GM12891 (cell line): ENCODE results near the gene DMXL2.
A peak's percentile ranks its signal among the peaks of the same experiment; 100 is the strongest.

Experiments used
- DNase-seq: peaks from one replicate; pipeline ENCODE4 v3.0.0; 2011; ENCODE audit warnings: low spot score; ENCODE audit not compliant: insufficient read length
- FAIRE-seq: peaks from 2 replicates; lab custom pipeline; 2011; peaks lifted over from hg19 to GRCh38; lab: Jason Lieb, UNC
- PAX5 ChIP-seq: IDR thresholded peaks from 2 replicates; pipeline ENCODE4 v1.6.1; 2011; ENCODE audit warnings: low read length, moderate library complexity, mild to moderate bottlenecking; ENCODE audit not compliant: insufficient read depth, severe bottlenecking
- POLR2A ChIP-seq: IDR thresholded peaks from 2 replicates; pipeline ENCODE4 v1.6.1; 2011; ENCODE audit warnings: low read depth, low read length, control low read depth
- POLR2AphosphoS5 ChIP-seq: IDR thresholded peaks from 2 replicates; pipeline ENCODE4 v1.6.1; 2011; ENCODE audit warnings: low read depth, low read length, control low read depth
- POU2F2 ChIP-seq: IDR thresholded peaks from 2 replicates; pipeline ENCODE4 v1.6.1; 2011; ENCODE audit warnings: low read depth, mild to moderate bottlenecking, control low read depth, low read length, moderate library complexity
- SPI1 ChIP-seq: IDR thresholded peaks from 2 replicates; pipeline ENCODE4 v1.6.1; 2011; ENCODE audit warnings: low read depth, low read length, control low read depth
- TAF1 ChIP-seq: IDR thresholded peaks from 2 replicates; pipeline ENCODE4 v1.6.1; 2011; ENCODE audit warnings: low read depth, low read length, control low read depth

The DMXL2 gene

GRCh38 chr15:51589881-51590568, 32.5 kb downstream of the DMXL2 start:
- FAIRE-seq (no peak), DNase-seq (no peak)
- TF ChIP-seq PAX5 (no peak), SPI1 (peak; percentile 90)

- no peak for FAIRE-seq
- TF ChIP-seq PAX5 = no peak
- TF ChIP-seq POLR2AphosphoS5 = no peak
- no peak for DNase-seq
These were observed 33.6 kb downstream of the DMXL2 start for GRCh38 chr15:51588966-51589365.

- DNase-seq (no peak), FAIRE-seq (no peak)
- no peak for TF ChIP-seq POU2F2
- TF ChIP-seq SPI1 = no peak
- TF ChIP-seq POLR2A = no peak
- no peak for TF ChIP-seq PAX5
These were observed 36.6 kb downstream of the DMXL2 start for GRCh38 chr15:51585986-51586385.

- TF ChIP-seq PAX5 = no peak
- TF ChIP-seq POLR2AphosphoS5 = no peak
- TF ChIP-seq TAF1 = no peak
- TF ChIP-seq POLR2A = no peak
- no peak for TF ChIP-seq SPI1
- no peak for TF ChIP-seq POU2F2
- no peak for FAIRE-seq
- DNase-seq = no peak
These were observed 41.6 kb downstream of the DMXL2 start for GRCh38 chr15:51580982-51581381.

GRCh38 chr15:51580385-51580784, 42.2 kb downstream of the DMXL2 start:
- DNase-seq (no peak), FAIRE-seq (no peak)
- TF ChIP-seq SPI1 (no peak), PAX5 (no peak), POU2F2 (no peak), POLR2A (no peak), TAF1 (no peak), POLR2AphosphoS5 (no peak)

GRCh38 chr15:51579012-51579411, 43.6 kb downstream of the DMXL2 start:
- no peak for DNase-seq
- no peak for FAIRE-seq
- TF ChIP-seq POU2F2 (no peak), SPI1 (no peak), POLR2AphosphoS5 (no peak), TAF1 (no peak), PAX5 (no peak), POLR2A (no peak)

DNA sequence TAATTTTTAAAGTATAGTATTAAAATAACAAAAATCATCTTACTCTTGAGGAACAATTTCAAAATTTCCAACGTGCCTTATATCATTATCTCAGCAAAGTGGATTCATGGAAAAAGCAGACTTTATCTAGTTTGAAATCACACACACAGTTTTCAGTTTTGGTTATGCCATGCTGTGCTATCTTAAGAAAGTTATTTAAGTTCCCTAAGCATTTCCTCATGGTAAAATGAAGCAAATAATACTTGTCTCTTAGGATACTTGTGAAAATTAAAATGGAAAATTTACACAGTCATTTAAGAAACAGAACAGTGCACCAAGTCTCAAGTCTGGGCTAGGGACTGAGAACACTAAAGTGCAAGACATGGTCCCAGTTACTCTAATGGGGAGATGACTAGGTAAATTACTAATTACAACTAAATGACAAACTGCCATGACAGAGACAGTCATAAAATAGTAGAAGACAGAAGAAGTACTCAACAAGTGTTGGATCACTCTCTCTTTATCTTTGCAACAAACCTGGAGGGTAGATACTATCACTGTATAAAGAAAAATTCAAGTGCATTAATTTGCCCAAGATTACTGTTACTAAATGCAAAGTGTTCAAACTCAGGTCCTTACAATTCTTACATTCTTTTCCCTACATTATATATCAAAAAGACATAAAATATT, 44.8 kb downstream of the DMXL2 start:
- FAIRE-seq (no peak), DNase-seq (no peak)
- no peak for TF ChIP-seq POLR2A
- no peak for TF ChIP-seq POLR2AphosphoS5
- no peak for TF ChIP-seq SPI1
- no peak for TF ChIP-seq PAX5

- no peak for FAIRE-seq
- no peak for DNase-seq
These were observed 45.6 kb downstream of the DMXL2 start for GRCh38 chr15:51576911-51577500.

GRCh38 chr15:51576286-51576850, 46.2 kb downstream of the DMXL2 start:
- no peak for FAIRE-seq
- no peak for DNase-seq
- TF ChIP-seq SPI1 (no peak), PAX5 (no peak), POLR2AphosphoS5 (no peak), POLR2A (no peak), TAF1 (no peak), POU2F2 (no peak)

More at GRCh38 chr15:51576911-51577500, 45.6 kb downstream of the DMXL2 start:
- TF ChIP-seq POU2F2 = no peak
- TF ChIP-seq PAX5 = no peak
- TF ChIP-seq SPI1 = no peak
- TF ChIP-seq POLR2AphosphoS5 = no peak
- TF ChIP-seq TAF1 = no peak
- TF ChIP-seq POLR2A = no peak
